COLO668 (cell line): ENCODE measurements around the gene POMGNT1.
"Not testable (repeated sequence)": the region's sequence is repeated elsewhere in the genome, so short reads cannot be mapped to it uniquely, and the experiment has no call there.

ENCODE experiments used
- DNase-seq: peaks from one replicate; lab custom pipeline; 2025; ENCODE audit not compliant: unreplicated experiment; lab: John Stamatoyannopoulos, UW

Gene POMGNT1

GRCh38 chr1:46197964-46198811 is at the start of gene POMGNT1:
Gene POMGNT1 (minus strand): TSS chr1:46198434. CDS start chr1:46197821, 613 bp downstream.
- peak; percentile 92 for DNase-seq

- DNase-seq = peak; percentile 100
Measured at GRCh38 chr1:46247436-46248121, 49.3 kb upstream of the POMGNT1 start, which contains the start of gene RAD54L. Gene RAD54L (plus strand): TSS chr1:46247763. CDS start chr1:46248406, 643 bp downstream.

DNA sequence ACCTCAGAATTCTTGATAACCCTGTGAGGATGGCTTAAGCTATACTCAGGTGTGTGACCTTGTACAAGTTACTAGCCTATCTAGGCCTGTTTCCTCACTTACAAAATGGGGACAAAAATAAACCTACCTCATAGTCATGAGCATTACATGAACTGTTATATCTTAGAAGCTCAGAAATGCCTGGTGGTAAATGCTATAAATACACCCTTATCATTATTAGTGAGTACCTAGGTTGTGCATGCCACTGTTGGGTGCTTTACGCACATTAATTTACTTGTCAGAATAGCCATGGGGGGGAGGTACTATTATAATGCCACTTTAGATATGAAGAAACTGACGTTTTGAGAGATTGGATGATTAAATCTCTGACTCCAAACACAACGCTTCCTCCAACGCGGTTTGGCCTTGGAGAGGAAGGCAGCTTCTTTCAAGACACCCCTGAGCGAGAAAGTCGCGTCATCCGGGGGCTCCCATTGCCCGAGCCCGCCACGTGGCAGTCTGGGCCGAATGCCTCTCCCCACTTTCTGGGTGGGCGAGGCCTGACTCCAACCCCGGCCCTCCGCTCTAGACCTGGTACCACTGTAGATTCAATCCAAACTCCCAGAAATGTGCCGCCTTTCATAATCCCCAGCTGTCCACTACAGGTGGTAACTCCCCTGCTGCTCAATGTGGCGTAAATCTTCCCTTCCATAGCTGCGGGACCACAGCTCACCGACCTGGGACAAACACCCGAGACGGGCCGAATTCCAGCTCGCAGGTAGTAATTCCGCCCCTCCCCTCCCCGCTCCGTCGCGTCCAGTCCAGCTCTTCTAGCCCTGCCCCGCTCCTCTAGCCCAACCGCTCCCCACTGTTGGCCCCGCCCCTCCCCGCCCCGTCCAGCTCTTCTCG is 48.6 kb upstream of the POMGNT1 start:
- peak; percentile 74 for DNase-seq

DNA sequence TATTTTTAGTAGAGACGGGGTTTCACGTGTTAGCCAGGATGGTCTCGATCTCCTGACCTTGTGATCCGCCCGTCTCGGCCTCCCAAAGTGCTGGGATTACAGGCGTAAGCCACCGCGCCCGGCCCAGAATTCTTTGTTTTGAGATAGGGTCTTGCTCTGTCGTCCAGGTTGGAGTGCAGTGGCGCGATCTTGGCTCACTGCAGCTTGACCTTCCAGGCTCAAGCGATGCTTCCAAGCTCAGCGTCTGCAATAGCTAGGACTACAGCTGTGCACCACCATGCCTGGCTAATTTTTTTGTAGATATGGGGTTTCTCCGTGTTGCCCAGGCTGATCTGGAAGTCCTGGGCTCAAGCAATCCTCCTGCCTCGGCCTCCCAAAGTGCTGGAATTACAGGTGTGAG is 47.9 kb upstream of the POMGNT1 start:
- not testable (repeated sequence) for DNase-seq

GRCh38 chr1:46244656-46245371 is 46.6 kb upstream of the POMGNT1 start:
- no peak for DNase-seq

DNA sequence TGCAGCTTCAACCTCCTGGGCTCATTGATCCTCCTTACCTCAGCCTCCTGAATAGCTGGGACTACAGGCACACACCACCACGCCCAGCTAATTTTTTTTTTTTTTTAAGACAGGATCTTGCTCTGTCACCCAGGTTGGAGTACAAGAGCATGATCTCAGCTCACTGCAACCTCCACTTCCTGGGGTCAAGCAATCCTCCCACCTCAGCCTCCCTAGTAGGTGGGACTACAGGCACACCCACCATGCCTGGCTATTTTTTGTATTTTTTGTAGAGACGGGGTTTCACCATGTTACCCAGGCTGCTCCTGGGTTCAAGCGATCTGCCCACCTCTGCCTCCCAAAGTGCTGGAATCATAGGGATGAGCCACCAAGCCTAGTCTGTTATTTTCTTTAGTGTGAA is 45.6 kb upstream of the POMGNT1 start:
- DNase-seq = not testable (repeated sequence)

GRCh38 chr1:46242918-46243317 is 44.7 kb upstream of the POMGNT1 start:
- DNase-seq = no peak

- not testable (repeated sequence) for DNase-seq
Measured at GRCh38 chr1:46241733-46242132, 43.5 kb upstream of the POMGNT1 start.

DNA sequence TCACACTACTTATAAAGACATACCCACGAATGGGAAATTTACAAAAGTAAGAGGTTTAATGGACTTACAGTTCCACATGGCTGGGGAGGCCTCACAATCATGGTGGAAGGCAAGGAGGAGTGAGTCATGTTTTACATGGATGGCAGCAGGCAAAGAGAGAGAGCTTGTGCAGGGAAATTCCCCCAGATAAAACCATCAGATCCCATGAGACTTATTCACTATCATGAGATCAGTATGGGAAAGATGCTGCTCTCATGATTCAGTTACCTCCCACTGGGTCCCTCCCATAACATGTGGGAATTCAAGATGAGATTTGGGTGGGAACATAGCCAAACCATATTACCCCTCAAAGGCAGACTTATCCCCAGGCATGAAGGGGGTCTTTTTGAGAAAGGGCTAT is 40.6 kb upstream of the POMGNT1 start:
- DNase-seq = not testable (repeated sequence)

DNA sequence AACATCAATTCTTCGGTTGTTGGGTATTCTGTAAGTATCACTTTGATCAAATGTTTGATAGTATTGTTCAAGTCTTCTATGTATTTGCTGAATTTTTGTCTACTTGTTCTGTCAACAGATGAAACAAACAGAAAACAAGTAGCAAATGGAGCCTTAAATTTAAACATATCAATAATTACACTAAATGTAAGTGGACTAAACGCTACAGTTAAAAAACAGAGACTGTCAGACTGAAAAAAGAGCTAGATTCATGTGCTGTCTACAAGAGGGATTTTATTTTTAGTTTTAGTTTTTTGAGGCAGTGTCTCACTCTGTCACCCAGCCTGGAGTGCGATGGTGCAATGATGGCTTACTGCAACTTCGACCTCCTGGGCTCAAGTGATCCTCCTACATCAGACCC is 38.6 kb upstream of the POMGNT1 start:
- DNase-seq = no peak

DNA sequence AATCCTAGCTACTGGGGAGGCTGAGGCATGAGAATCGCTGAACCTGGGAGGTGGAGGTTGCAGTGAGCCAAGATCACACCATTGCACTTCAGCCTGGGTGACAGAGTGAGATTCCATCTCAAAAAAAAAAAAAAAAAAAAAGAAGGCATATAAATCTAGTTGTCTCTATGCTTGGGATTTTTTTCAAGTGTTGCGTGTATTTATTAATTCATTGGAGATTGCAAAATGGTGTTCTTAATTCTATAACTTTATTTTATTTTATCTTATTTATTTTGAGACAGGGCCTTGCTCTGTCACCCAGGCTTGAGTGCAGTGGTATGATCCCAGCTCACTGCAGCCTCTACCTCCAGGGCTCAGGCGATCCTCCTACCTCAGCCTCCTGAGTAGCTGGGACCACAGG is 33.0 kb upstream of the POMGNT1 start:
- DNase-seq = not testable (repeated sequence)

GRCh38 chr1:46224966-46225365 is 26.7 kb upstream of the POMGNT1 start:
- no peak for DNase-seq

DNA sequence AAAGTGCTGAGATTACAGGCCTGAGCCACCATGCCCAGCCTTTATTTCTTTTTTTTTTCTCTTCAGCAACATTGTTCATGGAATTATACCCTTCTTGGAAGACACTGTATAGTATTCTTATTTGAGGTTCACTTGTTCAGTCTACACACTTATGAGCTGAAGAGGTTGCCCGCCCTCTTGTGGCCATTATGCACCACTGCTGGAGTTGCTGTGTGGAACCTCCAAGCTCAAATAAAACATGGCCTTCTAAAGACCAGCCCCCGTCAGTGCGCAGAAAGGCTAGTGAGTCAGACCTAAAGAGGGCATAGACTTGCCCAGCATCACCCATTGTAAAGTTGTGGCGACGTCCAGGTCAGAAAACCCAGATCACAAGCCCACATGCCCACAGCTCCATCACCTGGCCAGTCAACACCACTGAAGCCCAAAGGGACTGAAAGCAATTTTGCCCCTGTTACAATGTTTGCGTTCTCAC is 25.3 kb upstream of the POMGNT1 start:
- peak; percentile 88 for DNase-seq

DNA sequence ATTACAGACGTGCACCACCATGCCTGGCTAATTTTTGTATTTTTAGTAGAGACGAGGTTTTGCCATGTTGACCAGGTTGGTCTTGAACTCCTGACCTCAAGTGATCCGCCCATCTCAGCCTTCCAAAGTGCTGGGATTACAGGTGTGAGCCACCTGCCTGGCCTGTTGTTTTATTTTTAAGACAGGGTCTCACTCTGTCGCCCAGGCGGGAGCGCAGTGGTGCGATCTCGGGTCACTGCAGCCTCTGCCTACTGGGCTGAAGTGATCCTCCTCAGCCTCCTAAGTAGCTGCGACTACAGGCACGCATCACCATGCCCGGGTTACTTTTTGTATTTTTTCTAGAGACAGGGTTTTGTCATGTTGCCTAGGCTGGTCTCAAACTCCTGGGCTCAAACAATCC is 24.8 kb upstream of the POMGNT1 start:
- DNase-seq = not testable (repeated sequence)

DNA sequence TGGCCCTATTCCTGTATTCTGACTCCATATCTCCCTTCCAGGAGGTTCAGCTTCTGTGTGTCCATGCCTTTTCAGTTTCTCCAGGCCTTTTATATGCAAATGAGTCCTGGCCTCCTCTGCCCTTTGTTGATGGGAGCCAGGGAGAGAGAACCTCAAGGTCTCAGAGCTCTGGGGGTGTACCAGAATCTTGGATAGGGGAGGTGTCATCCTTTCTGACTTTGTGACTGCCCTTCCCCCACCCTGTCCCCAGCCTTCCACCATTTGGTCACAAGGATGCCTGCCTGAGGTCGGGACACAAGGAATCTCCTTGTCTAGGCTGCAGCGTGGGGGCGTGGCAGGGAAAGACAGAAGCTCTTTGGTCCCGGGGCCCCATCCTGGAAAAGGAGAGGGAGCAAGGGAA is 23.5 kb upstream of the POMGNT1 start:
- no peak for DNase-seq

DNA sequence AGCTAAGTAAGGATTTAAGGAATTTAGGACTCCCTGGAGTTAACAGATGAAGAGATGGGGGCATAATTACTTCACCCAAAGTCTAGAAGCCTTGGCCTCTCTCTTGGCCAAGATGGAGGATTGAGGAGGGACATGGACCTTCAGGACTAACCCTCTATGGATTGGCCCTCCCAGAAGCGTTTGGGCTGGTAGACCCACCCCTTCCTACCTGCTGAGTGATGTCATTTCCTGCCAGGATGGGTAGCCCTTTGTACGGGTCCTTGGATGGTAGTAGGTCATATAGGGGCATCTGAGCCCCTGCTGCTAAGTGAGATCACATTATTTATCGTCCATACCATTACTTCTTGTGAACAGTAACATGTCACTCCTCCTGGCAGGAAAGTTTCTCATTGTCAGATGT is 22.6 kb upstream of the POMGNT1 start:
- DNase-seq = no peak

DNA sequence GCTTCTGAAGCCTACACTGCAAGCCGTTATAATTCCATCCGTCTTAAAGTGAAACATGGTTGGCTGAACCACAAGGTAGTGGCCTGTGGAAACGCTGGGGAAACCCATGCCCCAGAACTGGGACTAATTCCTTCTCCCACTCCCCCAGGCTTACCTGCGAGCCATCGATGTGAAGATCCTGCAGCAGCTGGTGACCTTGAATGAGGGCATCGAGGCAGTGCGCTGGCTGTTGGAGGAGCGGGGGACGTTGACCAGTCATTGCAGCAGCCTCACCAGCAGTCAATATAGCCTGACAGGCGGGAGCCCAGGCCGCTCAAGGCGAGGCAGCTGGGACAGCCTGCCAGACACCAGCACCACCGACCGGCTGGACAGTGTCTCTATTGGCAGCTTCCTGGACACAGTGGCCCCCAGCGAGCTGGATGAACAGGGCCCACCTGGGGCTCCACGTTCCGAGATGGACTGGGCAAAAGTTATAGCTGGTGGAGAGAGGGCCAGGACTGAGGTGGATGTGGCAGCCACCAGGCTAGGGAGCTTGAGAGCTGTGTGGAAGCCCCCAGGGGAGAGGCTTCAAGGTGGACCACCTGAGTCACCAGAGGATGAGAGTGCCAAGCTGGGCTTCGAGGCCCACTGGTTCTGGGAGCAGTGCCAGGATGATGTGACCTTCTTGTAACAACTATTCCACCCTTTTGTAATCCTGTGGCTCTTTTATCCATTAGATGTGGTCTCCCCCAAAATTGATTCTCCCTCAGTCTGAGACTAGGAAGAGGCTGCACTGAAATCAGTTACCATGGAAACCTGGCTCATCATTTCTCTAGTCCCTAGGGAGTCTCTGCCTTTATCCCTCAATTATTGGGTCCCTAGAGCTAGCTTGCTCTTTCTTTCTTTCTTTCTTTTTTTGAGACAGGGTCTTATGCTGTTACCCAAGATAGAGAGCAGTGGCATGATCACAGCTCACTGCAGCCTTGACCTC is 21.6 kb upstream of the POMGNT1 start:
- DNase-seq = no peak

GRCh38 chr1:46218443-46218842 is 20.2 kb upstream of the POMGNT1 start:
- peak; percentile 43 for DNase-seq

GRCh38 chr1:46215504-46215903 is 17.3 kb upstream of the POMGNT1 start:
- no peak for DNase-seq
